GM12891 (cell line): ENCODE data around the gene NCCRP1.

Experiments
- POLR2AphosphoS5 ChIP-seq: IDR thresholded peaks from 2 replicates; pipeline ENCODE4 v1.6.1; 2011; ENCODE audit warnings: low read depth, low read length, control low read depth
- TAF1 ChIP-seq: IDR thresholded peaks from 2 replicates; pipeline ENCODE4 v1.6.1; 2011; ENCODE audit warnings: low read depth, low read length, control low read depth

GRCh38 chr19:39196320-39196719 lies 444 bp upstream of the NCCRP1 start:
- TF ChIP-seq POLR2AphosphoS5 (no peak), TAF1 (no peak)
